Stomach (tissue), 4 donors: ENCODE data around the gene PRR23B.

Experiments
- EP300 ChIP-seq: sonication (generic); formaldehyde crosslinking; IDR thresholded peaks from one replicate; pipeline ENCODE4 v1.6.1; 2017; ENCODE audit warnings: antibody characterized with exemption
- POLR2A ChIP-seq, 4 donors: fragments of 450-650 bp; IDR thresholded peaks; one replicate each; pipeline ENCODE4 v1.6.1; 2016; ENCODE audit warnings: antibody characterized with exemption in 4 of 4, control low read depth in 2 of 4, mild to moderate bottlenecking in 1 of 4, moderate library complexity in 1 of 4

DNA sequence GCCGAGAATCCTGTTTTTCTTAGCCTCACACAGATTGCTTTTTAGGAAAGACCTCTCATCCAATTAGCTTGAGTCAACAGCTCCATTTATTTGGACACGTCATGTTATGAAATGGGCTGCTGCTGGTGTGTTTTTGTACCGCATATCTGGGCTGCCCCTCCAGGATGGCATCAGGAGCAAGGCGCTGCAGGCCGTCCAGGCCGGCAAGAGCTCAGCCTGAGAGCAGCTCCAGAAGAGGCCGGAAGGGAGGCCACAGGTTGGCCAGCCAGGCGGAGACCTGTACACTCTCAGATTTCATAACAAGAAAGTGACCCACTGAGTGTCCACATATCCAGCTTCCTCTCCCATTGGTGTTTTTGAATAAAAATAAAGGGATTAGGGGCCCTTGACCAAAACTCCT lies 45.4 kb downstream of the PRR23B start:
- TF ChIP-seq POLR2A (IDR thresholded peaks at IDR 0.05): no peak
- TF ChIP-seq EP300: no peak
